Measurements from ENCODE around the gene TEX22.

TEX22 gene

GRCh38 chr14:105394714-105395537 is 3.4 kb upstream of the TEX22 start:
- no peak for TF ChIP-seq CTCF (conservative IDR thresholded peaks at IDR 0.05; ENCODE audit: low read depth, low read length)
- DNase-seq (ENCODE audit: low read depth): no peak
- no peak overlapping the region for H3K4me3 ChIP-seq (ENCODE audit: low read depth, low read length)

- TF ChIP-seq CTCF (conservative IDR thresholded peaks at IDR 0.05; ENCODE audit: low read depth, low read length): no peak
- no peak overlapping the region for H3K4me3 ChIP-seq (ENCODE audit: low read depth, low read length)
- DNase-seq (ENCODE audit: low read depth): no peak
Observed at GRCh38 chr14:105395538-105395854, 2.8 kb upstream of the TEX22 start.

- no peak for DNase-seq (ENCODE audit: low read depth)
- H3K4me3 ChIP-seq (ENCODE audit: low read depth, low read length): peak overlapping the region; percentile 73
- no peak for TF ChIP-seq CTCF (conservative IDR thresholded peaks at IDR 0.05; ENCODE audit: low read depth, low read length)
Observed at GRCh38 chr14:105397350-105397931, 897 bp upstream of the TEX22 start.

- peak; percentile 36 for DNase-seq (ENCODE audit: low read depth)
- no peak for TF ChIP-seq CTCF (conservative IDR thresholded peaks at IDR 0.05; ENCODE audit: low read depth, low read length)
Observed at GRCh38 chr14:105398726-105399465, 558 bp downstream of the TEX22 start.

GRCh38 chr14:105399466-105399775 is 1.1 kb downstream of the TEX22 start:
- DNase-seq (ENCODE audit: low read depth): no peak
- H3K4me3 ChIP-seq (ENCODE audit: low read depth, low read length): peak overlapping the region; percentile 73
- no peak for TF ChIP-seq CTCF (conservative IDR thresholded peaks at IDR 0.05; ENCODE audit: low read depth, low read length)

More at GRCh38 chr14:105398726-105399465, 558 bp downstream of the TEX22 start:
- H3K4me3 ChIP-seq (ENCODE audit: low read depth, low read length): peak overlapping the region; percentile 73

GRCh38 chr14:105400016-105400415 is 1.7 kb downstream of the TEX22 start:
- DNase-seq (ENCODE audit: low read depth): no peak
- no peak for TF ChIP-seq CTCF (conservative IDR thresholded peaks at IDR 0.05; ENCODE audit: low read depth, low read length)
- H3K4me3 ChIP-seq (ENCODE audit: low read depth, low read length): no peak overlapping the region

All from choroid plexus epithelial cell (primary cell).